ENCODE measurements around the gene SLC6A11. TPM values are rescaled to one million over a fixed set of nuclear protein-coding genes. Genes with fewer than 3 reads are reported as not detected.

The SLC6A11 gene
- total and polyA plus RNA-seq, 2 donors (not counting 3 experiments of a cell fraction or from before 2014, with no cell fraction given), result not detected

GRCh38 chr3:10846657-10846975 lies 30.6 kb downstream of the SLC6A11 start:
- intact Hi-C loops (cut with micrococcal nuclease) (no loop called here), dilution Hi-C loops (cut with MboI; ENCODE audit: extremely low pct_ligation_motif_present, low sequenced_read_pairs) (no loop called here)
- no peaks in the 10 kb centered on the region for H3K36me3 ChIP-seq (ENCODE audit: control insufficient read depth in 2 of 2, extremely low read depth in 1 of 2, insufficient read depth in 2 of 2, low read length in 2 of 2)
- ChIA-PET POLR2A (no interaction called here), CTCF (no interaction called here)
- FAIRE-seq, result no peak
- no peak overlapping the region for H3K4me3 ChIP-seq (replicated peaks in 1 of 3; ENCODE audit: insufficient read depth in 1 of 3, low read depth in 1 of 3, low read length in 3 of 3)
- TF ChIP-seq POLR2AphosphoS5 (IDR thresholded peaks at IDR 0.05; ENCODE audit: insufficient read depth, low read depth, low read length) (no peak), FOS (IDR thresholded peaks at IDR 0.05; ENCODE audit: borderline replicate concordance, insufficient read depth, low read length) (no peak)
- TF ChIP-seq, protein P1, sequence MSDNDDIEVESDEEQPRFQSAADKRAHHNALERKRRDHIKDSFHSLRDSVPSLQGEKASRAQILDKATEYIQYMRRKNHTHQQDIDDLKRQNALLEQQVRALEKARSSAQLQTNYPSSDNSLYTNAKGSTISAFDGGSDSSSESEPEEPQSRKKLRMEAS (IDR thresholded peaks at IDR 0.05; ENCODE audit: insufficient read depth, insufficient read length), result no peak
- H3K27ac ChIP-seq (ENCODE audit: insufficient read depth, low read depth, low read length), result no peak overlapping the region
- H4K20me1 ChIP-seq (replicated peaks; ENCODE audit: control insufficient read depth, extremely low read depth, insufficient read depth, low read length), result no peaks in the 10 kb centered on the region
- H3K9me1 ChIP-seq (replicated peaks; ENCODE audit: control insufficient read depth, extremely low read depth, insufficient read depth, low read length), result no peaks in the 10 kb centered on the region
- no peaks in the 10 kb centered on the region for H3K79me2 ChIP-seq (ENCODE audit: control insufficient read depth, insufficient read depth, low read length)
- H3K9me3 ChIP-seq (replicated peaks; ENCODE audit: control insufficient read depth, insufficient read depth, low read length), result no peaks in the 10 kb centered on the region
- H3K9ac ChIP-seq (replicated peaks; ENCODE audit: extremely low read depth, insufficient read depth, low read length), result no peak overlapping the region
- H2AFZ ChIP-seq (ENCODE audit: low read depth, low read length), result no peak overlapping the region
- no peak overlapping the region for H3K4me2 ChIP-seq (ENCODE audit: insufficient read depth, low read length)
- H3K4me1 ChIP-seq (ENCODE audit: control insufficient read depth, extremely low read depth, insufficient read depth, low read length), result no peaks in the 10 kb centered on the region
- no peak for DNase-seq (ENCODE audit: low read depth, low spot score)
- no TSS peak for BruUV-seq (replicated peaks)
- no peaks in the 10 kb centered on the region for H3K27me3 ChIP-seq (ENCODE audit: control insufficient read depth in 2 of 2, insufficient read depth in 2 of 2, low read length in 2 of 2)

GRCh38 chr3:10848261-10848660 lies 32.2 kb downstream of the SLC6A11 start:
- H3K9me1 ChIP-seq (replicated peaks; ENCODE audit: control insufficient read depth, extremely low read depth, insufficient read depth, low read length), result no peaks in the 10 kb centered on the region
- no peaks in the 10 kb centered on the region for H3K4me1 ChIP-seq (ENCODE audit: control insufficient read depth, extremely low read depth, insufficient read depth, low read length)
- TF ChIP-seq POLR2AphosphoS5 (IDR thresholded peaks at IDR 0.05; ENCODE audit: insufficient read depth, low read depth, low read length) (no peak), JUN (IDR thresholded peaks at IDR 0.05; ENCODE audit: borderline replicate concordance, insufficient read depth, insufficient read length, low read depth) (no peak), GATA2 (IDR thresholded peaks at IDR 0.05; ENCODE audit: insufficient read depth, insufficient read length, low read depth, low read length) (no peak), CTCF (IDR thresholded peaks at IDR 0.05; ENCODE audit: extremely low read depth in 1 of 2, insufficient read depth in 1 of 2, low read depth in 1 of 2, low read length in 2 of 2) (no peak), POLR2A (IDR thresholded peaks at IDR 0.05; ENCODE audit: low read depth, low read length) (no peak), MYC (IDR thresholded peaks at IDR 0.05; ENCODE audit: low read depth, low read length) (no peak), EZH2 (IDR thresholded peaks at IDR 0.05; ENCODE audit: borderline replicate concordance, low read depth, low read length, severe bottlenecking) (no peak), FOS (IDR thresholded peaks at IDR 0.05; ENCODE audit: borderline replicate concordance, insufficient read depth, low read length) (no peak)
- TF ChIP-seq, protein P1 (IDR thresholded peaks at IDR 0.05; ENCODE audit: insufficient read depth, insufficient read length), result no peak
- no peaks in the 10 kb centered on the region for H3K9me3 ChIP-seq (replicated peaks; ENCODE audit: control insufficient read depth, insufficient read depth, low read length)
- no peaks in the 10 kb centered on the region for H3K27me3 ChIP-seq (ENCODE audit: control insufficient read depth in 2 of 2, insufficient read depth in 2 of 2, low read length in 2 of 2)
- DNase-seq (ENCODE audit: low read depth, low spot score) (no peak), FAIRE-seq (no peak)
- dilution Hi-C loops (cut with MboI; ENCODE audit: extremely low pct_ligation_motif_present, low sequenced_read_pairs) (no loop called here), intact Hi-C loops (cut with micrococcal nuclease) (no loop called here)
- no peak overlapping the region for H2AFZ ChIP-seq (ENCODE audit: low read depth, low read length)
- H3K79me2 ChIP-seq (ENCODE audit: control insufficient read depth, insufficient read depth, low read length), result no peaks in the 10 kb centered on the region
- no peaks in the 10 kb centered on the region for H4K20me1 ChIP-seq (replicated peaks; ENCODE audit: control insufficient read depth, extremely low read depth, insufficient read depth, low read length)
- no peak overlapping the region for H3K4me2 ChIP-seq (ENCODE audit: insufficient read depth, low read length)
- no TSS peak for BruUV-seq (replicated peaks)
- POLR2A ChIA-PET, result interaction anchor here (0.7 kb wide), 1 partner anchor 101 kb away, joined by 3 read pairs; no protein-coding TSS in a partner anchor
- no peak overlapping the region for H3K4me3 ChIP-seq (replicated peaks in 1 of 3; ENCODE audit: insufficient read depth in 1 of 3, low read depth in 1 of 3, low read length in 3 of 3)
- CTCF ChIA-PET, result no interaction called here
- no peaks in the 10 kb centered on the region for H3K36me3 ChIP-seq (ENCODE audit: control insufficient read depth in 2 of 2, extremely low read depth in 1 of 2, insufficient read depth in 2 of 2, low read length in 2 of 2)
- H3K9ac ChIP-seq (replicated peaks; ENCODE audit: extremely low read depth, insufficient read depth, low read length), result no peak overlapping the region
- no peak overlapping the region for H3K27ac ChIP-seq (ENCODE audit: insufficient read depth, low read depth, low read length)
